Type B pancreatic cell (in vitro differentiated cells): Measurements from ENCODE around the gene RAP1GAP2. TPM values are rescaled to one million over a fixed set of nuclear protein-coding genes. Genes with fewer than 3 reads are reported as not detected.

Experiments
- DNase-seq: peaks from one replicate; pipeline ENCODE4 v3.0.0; 2021; ENCODE audit warnings: mixed read lengths; ENCODE audit not compliant: unreplicated experiment; ENCODE audit errors: extremely low spot score
- H3K27ac Mint-ChIP-seq: 2 replicates; pipeline ENCODE4 v1.8.0; 2021; ENCODE audit warnings: mild to moderate bottlenecking, mixed read lengths
- H3K27me3 Mint-ChIP-seq: 2 replicates; pipeline ENCODE4 v1.8.0; 2021; ENCODE audit warnings: mixed read lengths
- H3K36me3 Mint-ChIP-seq: 2 replicates; pipeline ENCODE4 v1.8.0; 2021; ENCODE audit warnings: mixed read lengths
- H3K4me1 Mint-ChIP-seq: one replicate; pipeline ENCODE4 v1.8.0; 2021; ENCODE audit warnings: mixed read lengths; ENCODE audit not compliant: unreplicated experiment
- H3K4me3 Mint-ChIP-seq: 2 replicates; pipeline ENCODE4 v1.8.0; 2021; ENCODE audit warnings: mild to moderate bottlenecking, mixed read lengths
- H3K9me3 Mint-ChIP-seq: 2 replicates; pipeline ENCODE4 v1.8.0; 2021; ENCODE audit warnings: mixed read lengths
- total RNA-seq: library from RNA; stranded (reverse); gene quantifications from 2 replicates; pipeline ENCODE4 v1.2.1, GENCODE V29; 2021; ENCODE audit warnings: low replicate concordance
- TF ChIP-seq, protein P1 (sequence below): fragments of 200-600 bp; sonication (generic); conservative IDR thresholded peaks from 2 replicates; pipeline ENCODE4 v1.5.0; 2021; ENCODE audit warnings: antibody characterized with exemption, mild to moderate bottlenecking

Gene RAP1GAP2
- total RNA-seq, 1 donor from 2014 or later: 49.7 TPM

DNA sequence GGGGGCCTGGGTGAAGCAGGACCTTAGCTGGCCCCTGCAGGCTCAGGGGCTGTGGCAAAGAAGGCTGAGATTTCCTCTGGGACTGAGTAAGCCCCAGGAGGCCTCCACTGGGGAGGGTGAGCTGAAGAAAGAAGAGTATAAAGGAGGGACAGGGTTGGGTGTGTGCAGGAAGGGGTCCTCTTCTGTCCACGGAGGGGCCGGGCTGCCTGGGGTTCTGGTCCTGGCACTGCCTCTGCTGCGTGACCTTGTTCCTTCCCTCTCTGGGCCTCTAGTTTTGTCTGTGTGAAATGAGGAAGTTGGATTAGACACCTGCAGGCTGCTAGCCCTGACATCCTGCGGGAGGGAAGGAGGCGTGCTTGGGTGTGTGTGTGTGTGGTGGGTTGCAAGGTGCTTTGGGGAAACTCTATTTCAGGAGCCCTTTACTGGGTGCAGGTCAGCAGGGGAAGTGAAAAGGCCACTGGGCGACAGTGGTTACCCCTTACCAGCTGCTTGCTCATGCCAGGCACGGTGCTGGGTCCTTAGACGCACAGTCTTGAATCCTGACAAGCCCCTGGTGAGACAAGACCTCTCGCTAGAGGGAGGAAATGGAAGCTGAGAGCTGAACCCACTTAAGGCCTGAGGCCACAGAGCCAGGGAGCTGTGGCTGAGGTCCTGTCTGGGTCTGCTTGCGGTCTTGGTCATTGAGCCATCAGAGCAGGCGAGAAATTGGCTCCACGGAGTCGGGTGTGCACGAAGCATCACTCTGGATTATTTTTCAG is 206.5 kb downstream of the RAP1GAP2 start:
- H3K27me3 Mint-ChIP-seq: no peaks in the 10 kb centered on the region
- TF ChIP-seq, protein P1, sequence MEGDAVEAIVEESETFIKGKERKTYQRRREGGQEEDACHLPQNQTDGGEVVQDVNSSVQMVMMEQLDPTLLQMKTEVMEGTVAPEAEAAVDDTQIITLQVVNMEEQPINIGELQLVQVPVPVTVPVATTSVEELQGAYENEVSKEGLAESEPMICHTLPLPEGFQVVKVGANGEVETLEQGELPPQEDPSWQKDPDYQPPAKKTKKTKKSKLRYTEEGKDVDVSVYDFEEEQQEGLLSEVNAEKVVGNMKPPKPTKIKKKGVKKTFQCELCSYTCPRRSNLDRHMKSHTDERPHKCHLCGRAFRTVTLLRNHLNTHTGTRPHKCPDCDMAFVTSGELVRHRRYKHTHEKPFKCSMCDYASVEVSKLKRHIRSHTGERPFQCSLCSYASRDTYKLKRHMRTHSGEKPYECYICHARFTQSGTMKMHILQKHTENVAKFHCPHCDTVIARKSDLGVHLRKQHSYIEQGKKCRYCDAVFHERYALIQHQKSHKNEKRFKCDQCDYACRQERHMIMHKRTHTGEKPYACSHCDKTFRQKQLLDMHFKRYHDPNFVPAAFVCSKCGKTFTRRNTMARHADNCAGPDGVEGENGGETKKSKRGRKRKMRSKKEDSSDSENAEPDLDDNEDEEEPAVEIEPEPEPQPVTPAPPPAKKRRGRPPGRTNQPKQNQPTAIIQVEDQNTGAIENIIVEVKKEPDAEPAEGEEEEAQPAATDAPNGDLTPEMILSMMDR: no peak
- H3K36me3 Mint-ChIP-seq: peaks cover 10% of the 10 kb centered on the region
- no peak for DNase-seq
- no peaks in the 10 kb centered on the region for H3K9me3 Mint-ChIP-seq
- no peak overlapping the region for H3K4me3 Mint-ChIP-seq
- peaks cover 9% of the 10 kb centered on the region for H3K4me1 Mint-ChIP-seq
- peak overlapping the region; percentile 41 for H3K27ac Mint-ChIP-seq

DNA sequence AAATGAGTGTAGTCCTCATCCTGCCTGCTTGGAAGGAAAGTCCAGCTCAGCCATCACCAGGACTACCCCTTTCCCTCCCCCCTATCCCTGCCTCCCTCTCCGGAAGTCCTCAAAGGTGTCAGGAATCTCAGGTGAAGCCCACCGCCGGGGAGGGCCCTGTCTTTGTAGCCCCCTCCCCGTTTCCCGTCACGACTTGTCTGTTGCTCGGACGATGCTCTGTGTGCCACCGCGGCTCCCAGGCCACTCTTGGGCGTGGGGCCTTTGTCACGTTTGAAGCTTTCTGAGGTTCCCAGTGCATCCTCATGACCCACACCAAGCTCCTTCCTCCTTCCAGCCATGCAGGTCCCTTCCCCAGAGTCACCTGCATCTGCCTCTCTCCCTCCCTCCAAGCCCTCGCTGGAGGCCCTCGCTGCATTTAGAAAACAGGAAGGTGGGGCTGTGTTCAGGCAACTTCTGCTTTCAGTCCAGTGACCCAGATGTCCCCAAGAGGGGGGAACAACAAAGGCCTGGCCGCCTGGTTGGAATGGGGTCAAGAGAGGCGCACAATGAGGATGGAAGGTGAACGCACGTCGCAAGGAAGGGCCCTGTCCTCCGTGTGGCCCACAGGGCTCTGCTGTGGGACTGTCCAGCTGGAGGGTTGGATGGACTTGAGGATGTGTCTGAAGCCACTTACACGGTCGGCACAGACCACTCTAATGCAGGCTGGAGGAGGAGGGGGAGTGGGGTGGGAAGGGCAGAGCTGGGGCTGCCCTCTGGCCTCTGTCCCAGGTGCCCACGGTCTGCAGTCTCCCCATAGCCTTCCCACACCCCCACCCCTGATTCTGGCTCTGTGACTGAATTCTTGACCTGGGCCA is 207.3 kb downstream of the RAP1GAP2 start:
- peaks cover 9% of the 10 kb centered on the region for H3K4me1 Mint-ChIP-seq
- no peaks in the 10 kb centered on the region for H3K9me3 Mint-ChIP-seq
- H3K27me3 Mint-ChIP-seq: no peaks in the 10 kb centered on the region
- H3K36me3 Mint-ChIP-seq: peaks cover 6% of the 10 kb centered on the region
- TF ChIP-seq, protein P1: no peak
- no peak for DNase-seq
- H3K4me3 Mint-ChIP-seq: peak overlapping the region; percentile 25
- H3K27ac Mint-ChIP-seq: peak overlapping the region; percentile 76

DNA sequence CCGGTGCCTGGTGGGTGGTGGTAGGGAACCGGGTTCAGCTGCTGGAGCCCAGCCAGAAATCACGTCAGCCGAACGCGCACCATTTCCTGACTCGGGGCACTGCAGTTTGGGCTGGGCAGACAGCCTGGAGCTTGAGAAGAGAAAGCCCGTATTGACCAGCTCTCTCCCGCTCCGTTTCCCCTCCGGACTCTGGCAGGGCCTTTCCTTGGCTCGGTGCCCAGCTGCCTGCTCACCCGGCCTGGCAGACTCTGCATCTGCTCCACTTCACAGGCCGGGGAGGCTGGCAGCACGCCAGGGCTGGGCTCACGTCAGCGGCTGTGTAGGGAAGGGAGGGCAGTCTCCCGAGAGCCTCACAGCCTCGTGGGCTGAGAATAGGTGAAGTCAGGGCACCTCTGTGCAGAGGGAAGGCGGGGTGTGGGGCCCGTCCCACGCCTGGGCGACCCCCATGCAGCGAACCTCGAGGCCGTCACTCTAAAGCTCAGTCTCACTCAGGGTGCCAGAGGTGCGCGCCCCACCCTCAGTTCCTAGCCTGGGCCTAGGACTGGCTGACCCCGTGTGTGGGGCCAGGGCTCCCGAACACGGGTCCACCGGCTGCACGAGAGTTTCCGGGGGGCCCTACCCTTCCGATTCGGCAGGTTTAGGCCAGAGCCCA is 208.0 kb downstream of the RAP1GAP2 start:
- no peaks in the 10 kb centered on the region for H3K27me3 Mint-ChIP-seq
- peaks cover 6% of the 10 kb centered on the region for H3K36me3 Mint-ChIP-seq
- H3K4me1 Mint-ChIP-seq: peaks cover 9% of the 10 kb centered on the region
- no peaks in the 10 kb centered on the region for H3K9me3 Mint-ChIP-seq
- TF ChIP-seq, protein P1: no peak
- peak overlapping the region; percentile 25 for H3K4me3 Mint-ChIP-seq
- H3K27ac Mint-ChIP-seq: peak overlapping the region; percentile 76
- DNase-seq: peak; percentile 92

DNA sequence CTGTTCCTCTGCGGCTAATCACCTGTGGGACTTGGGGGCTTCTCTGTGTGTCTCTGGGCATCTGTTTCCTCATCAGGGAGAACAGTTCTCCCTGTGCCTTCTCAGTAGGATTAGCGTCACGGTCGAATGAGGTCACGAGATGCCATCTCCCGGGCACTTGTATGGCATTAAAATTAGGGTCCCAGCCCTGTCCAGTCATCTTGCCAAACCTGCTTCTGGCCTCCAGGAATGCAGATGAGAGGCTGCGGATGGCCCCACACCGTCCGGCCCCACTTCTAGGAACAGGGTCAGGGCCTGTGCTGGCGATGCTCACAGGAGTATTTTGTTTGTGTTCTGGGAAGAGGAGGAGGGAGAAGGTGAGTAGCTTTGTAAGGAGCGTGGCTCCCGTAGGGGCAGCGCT is 208.7 kb downstream of the RAP1GAP2 start:
- H3K4me1 Mint-ChIP-seq: peaks cover 9% of the 10 kb centered on the region
- no peaks in the 10 kb centered on the region for H3K9me3 Mint-ChIP-seq
- H3K27ac Mint-ChIP-seq: peak overlapping the region; percentile 76
- H3K27me3 Mint-ChIP-seq: no peaks in the 10 kb centered on the region
- DNase-seq: no peak
- H3K4me3 Mint-ChIP-seq: peak overlapping the region; percentile 52
- peaks cover 6% of the 10 kb centered on the region for H3K36me3 Mint-ChIP-seq
- TF ChIP-seq, protein P1: no peak

DNA sequence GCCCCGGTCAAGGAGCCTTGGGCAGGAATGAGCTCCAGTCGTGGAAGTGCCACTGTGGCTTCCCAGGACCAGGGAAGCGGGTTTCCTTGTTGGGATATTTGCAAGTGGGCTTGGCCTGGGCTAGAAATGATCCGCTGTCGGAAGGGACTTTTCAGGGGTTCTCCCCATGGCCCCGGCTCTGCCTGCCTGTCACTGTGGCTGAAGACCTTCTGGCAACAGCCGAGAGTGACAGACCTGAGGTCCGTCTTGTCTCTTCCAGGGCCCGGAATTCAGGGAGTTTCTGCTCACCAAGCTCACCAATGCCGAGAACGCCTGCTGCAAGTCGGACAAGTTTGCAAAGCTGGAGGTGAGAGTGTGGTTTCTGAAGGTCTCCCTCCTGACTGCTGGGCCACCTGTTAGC is 209.5 kb downstream of the RAP1GAP2 start:
- H3K27me3 Mint-ChIP-seq: no peaks in the 10 kb centered on the region
- TF ChIP-seq, protein P1: no peak
- H3K4me1 Mint-ChIP-seq: peaks cover 9% of the 10 kb centered on the region
- no peak overlapping the region for H3K27ac Mint-ChIP-seq
- peaks cover 6% of the 10 kb centered on the region for H3K36me3 Mint-ChIP-seq
- no peak for DNase-seq
- no peak overlapping the region for H3K4me3 Mint-ChIP-seq
- H3K9me3 Mint-ChIP-seq: no peaks in the 10 kb centered on the region
